ENCODE results near the gene PATJ.

PATJ gene

DNA sequence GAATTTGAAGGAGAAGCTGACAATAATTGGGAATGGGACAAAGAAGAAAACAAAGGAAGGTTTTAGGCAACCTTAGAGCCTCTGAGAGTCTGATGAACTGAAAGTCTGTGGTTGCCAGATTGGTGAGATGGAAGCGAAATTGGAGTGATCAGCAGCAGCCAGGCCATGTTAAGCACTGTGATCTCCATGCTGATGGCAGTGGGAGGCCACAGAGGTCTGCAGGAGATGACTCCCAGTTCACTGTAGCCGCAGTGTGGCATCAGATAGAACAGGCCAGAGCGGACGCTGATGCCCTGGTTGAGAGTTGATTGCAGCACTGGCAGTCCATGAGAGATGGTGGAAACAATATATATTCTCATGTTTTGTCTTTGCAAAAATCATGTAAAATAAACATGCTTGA, 314.9 kb downstream of the PATJ start:
- DNase-seq = no peak

DNA sequence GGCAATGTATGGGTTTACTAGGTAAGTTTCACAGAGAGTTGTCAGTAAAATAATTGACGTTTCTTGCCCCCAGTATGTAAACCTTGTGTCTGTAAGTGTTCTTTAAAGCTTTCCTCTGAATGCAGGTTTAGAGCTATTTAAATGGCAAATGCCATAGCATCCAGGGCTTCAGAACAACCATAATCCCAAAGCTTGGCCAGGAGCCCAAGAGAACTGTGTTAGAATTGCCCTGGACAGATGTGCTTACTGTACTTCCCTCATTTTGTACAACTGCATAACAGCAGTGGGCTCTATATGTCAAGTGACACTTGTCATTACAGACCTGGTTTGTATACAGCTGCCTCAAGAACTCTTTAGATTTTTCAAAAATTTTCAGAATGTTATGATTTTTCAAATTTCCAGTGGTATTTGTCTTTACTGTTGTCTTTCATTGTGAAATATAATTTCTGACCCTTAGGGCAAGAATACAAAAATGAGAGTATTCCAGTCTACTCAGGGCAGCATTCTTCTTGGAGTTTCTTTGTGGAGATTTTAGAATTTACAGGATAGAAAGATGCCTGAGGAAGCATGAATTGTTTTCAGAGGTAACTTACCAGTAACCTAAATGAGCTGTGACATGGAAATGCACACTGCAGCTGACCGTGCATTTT, 315.5 kb downstream of the PATJ start:
- DNase-seq = no peak

DNA sequence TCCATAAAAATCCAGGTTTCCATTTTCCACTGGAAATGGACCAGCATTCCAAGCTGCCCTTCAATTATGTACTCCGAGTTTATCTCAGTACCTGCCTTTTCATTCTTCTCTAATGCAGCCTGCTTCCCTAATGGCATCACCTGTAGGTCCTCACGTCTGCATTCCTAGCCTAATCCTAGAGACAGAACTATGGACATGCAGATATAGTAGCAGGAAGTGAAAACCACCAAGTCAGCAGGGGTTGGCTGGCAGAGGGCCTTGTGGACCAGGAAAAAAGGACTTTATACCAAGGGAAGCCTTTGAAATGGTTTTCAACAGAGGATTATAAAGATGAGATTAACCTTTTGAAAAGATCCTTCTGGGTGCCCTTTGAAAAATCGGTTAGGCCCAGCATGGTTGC, 316.7 kb downstream of the PATJ start:
- DNase-seq = no peak

DNA sequence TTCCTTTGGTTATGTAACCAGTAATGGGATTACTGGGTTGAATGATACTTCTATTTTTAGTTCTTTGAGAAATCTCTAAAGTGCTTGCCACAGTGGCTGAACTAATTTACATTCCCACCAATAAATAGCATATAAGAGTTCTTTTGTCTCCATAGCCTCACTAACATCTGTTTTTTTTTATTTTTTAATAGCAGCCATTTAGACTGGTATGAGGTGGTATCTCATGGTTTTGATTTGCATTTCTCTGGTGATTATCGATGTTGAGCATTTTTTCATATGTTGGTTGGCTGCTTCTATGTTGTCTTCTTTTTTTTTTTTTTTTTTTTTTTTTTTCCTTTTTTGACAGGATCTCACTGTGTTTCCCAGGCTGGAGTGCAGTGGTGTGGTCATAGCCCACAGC, 319.8 kb downstream of the PATJ start:
- DNase-seq = no peak

DNA sequence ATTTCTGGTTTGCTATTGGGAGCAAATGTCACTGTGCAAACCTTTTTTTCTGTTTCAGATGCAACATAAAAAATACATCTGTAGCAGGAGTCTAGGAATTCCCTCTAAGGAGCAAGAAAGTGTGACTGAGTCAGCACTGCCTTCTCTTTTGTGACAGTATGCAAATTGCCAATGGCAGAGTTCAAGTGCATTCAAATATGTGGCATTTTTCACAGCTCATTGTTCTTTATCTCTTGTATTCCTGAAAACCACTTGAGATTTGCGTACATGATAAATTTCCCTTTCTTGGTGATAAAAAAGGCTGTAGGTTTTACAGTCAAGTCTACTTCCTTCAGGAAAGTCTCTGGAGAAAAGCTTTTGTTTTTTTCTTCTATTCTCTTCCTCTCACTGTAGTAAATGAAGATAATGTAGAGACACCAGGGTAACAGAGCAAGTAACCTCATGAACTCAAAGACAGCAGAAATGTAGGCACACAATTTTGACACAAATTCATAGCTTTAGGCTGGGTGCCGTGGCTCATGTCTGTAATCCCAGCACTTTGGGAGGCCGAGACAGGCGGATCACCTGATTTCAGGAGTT, 322.6 kb downstream of the PATJ start:
- DNase-seq = no peak

DNA sequence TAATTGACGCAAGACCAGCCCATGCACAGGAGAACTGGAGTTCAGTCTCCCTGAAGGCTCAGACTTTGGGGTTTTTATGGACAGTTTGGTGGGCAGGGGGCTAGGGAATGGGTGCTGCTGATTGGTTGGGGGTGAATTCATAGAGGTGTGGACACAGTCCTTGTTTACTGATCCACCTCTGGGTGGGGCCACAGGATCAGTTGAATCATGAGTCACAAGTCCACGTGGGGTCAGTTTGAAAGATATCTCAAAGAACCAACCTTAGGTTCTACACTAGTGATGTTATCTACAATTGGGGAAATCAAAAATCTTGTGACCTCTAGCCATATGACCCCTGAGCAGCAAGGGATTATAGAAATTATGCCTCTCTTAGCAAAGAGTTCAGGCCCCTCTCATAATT, 324.4 kb downstream of the PATJ start:
- no peak for DNase-seq

DNA sequence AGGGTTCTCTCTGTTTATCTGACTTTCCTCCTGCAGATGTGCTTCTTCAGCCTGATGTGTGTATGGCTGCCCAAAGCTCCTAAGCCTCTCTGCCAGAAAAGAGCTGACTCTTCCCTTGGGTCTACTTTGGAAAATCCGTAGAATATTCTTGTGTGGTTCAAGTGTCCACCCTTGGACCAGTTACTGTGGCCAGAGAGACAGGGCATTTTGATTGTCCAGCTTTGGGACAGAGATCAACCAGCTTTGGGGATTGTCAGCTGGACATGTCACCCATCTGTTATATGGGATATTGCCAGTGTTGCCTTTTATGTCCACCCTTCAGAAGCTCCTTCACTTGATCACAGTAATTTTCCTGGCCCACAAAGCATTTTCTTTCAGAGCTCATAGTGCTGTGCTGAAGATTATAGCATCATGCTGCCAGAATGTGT, 326.1 kb downstream of the PATJ start:
- no peak for DNase-seq

DNA sequence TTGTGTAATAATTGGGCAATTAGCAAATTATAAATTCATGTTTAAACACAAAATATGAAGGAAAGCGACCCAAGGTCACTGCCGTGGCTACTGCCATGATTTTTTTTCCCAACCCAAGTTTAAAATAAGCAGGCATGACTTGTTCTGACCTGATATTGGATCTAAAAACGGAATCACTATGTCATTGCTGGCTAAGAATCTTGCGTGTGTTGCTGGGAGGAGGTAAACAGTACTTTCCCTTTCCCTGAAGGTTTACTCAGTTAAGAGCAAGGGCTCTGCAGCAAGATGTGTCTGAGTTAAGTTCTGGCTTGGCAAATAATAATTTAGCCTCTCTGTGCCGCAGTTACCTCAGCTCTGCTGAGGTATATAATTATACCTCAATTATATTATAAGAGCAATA, 326.7 kb downstream of the PATJ start:
- no peak for DNase-seq

DNA sequence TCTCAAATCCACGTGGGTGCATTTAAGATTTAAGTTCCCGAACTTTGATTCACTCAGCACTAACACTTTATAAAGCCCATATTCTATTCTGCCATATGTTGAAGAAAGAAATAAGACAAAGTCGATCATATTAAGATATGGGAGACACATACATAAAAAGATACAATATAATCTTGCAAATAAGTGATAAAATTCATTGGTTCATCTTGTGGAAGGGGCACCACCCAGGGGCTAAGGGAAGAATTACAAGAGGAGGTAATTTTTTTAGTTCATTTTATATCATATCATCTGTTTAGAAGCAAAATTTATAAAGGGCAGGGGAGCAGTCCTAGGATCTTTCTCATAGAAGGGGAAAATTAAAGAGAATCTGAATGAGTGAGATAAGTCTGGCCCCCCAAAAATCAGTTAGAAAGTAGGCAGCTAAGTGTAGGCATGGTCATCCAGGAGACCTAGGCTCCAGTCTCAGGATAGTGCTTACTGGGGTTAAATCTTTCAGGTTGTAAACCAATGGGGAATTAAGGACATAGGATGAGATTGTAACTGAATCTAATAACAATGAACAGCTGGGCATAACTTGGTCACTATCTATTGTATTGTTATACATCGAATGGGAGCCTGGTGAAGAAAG, 328.2 kb downstream of the PATJ start:
- no peak for DNase-seq

DNA sequence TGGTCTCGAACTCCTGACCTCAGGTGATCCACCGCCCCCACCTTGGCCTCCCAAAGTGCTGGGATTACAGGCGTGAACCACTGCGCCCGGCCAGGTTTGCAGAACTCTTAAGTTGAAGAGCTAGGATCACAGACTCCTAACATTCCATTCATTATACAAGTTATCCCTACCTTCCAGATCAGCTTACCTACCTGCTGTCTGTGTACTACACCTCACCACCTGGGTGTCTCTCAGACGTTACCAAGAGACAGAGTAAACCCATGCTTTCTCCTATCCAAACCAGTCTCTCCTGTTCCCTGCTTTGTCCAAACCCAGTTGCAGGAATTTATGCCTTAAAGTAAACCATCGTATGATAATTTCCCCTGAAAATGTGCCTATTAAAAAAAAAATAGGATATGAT, 329.4 kb downstream of the PATJ start:
- no peak for DNase-seq

DNA sequence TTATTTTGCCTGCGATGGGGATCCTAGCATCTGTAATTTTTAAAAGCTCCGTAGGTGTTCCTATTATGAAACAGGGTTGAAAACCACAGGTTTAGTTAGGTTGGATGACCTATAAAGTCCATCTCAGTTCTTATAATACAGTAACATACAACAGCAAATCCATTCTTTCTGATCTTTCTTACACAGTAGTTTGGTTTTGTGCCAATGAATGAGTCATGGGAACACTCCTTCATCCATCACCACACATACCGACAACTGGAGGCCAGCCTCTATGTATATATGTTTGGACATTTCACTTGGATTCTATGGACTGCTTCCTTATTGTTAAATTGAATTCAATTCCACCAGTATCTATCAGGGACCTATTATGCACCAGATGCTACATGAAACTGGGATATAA, 334.0 kb downstream of the PATJ start:
- no peak for DNase-seq

DNA sequence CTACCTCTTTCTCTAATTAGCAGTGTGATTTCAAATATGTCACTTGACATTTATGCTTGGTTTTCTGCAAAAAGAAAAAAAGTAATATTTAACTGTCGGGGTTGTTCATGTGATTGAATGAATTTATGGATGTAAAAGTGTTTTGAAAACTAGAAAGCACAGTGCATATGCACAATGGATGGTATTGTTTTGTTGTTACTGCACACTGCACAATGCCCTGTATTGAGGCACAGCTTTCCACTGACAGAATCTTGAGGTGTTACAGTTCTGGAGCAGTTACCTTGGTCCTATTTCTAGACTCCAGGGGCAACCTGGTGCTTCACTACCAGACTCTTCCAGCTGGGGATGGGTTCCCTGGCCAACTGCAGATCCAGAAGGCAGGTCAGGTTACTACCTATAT, 335.5 kb downstream of the PATJ start:
- no peak for DNase-seq

DNA sequence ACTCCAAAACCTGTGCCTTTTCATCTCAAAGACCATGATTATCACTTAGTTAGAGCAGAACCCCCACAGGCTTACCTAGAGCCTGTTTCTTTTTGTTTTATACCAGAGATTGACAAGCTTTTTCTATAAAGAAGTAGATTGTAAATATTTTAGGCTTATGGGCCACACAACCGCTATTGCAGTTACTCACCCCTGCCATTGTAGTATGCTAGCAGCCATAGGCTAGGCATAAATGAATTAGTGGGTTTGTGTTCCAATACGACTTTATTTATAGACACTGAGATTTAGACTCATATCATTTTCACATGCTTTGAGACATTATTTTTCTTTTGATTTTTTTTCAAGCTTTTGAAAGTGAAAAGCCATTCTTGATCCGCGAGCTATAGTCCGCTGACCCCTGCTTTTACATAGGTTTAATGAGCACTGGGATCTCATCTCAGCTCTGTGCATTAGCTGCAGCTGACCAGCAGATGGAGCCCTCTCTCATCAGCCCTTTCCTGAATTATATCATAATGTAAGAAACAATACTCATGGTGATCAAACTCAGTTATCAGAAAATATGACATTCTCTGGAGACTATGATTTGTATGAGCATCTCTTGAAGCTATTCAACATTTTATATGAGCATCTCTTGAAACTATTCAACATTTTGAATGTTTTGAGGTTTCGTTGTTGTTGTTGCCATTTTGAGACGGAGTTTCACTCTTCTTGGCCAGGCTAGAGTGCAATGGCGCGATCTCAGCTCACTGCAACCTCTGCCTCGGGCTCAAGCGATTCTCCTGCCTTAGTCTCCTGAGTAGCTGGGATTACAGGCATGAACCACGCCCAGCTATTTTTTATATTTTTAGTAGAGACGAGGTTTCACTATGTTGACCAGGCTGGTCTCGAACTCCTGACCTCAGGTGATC, 340.4 kb downstream of the PATJ start:
- DNase-seq = no peak

DNA sequence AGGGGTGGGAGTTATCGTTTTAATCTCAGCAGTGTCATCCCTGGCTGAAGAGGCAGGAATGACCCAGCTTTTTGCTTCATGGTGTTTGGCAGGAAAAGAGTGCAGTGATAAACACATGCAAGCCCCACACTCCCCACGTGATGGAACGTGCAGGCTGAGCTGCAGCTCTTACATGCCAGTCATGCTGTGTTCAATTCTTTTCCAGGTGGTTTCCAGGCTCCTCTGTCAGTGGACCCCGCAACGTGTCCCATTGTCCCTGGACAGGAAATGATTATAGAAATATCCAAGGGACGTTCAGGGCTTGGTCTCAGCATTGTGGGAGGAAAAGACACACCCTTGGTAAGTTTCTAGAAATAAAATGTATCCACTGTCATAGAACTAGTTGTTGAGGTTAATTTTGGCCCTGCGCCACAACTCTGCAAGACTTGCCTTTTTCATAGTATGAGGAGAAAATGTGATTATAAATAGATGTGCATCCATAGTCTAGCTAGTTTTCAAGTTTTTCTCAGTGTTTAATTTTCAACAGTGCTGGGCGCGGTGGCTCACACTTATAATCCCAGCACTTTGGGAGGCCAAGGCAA, 342.1 kb downstream of the PATJ start:
- DNase-seq = no peak

DNA sequence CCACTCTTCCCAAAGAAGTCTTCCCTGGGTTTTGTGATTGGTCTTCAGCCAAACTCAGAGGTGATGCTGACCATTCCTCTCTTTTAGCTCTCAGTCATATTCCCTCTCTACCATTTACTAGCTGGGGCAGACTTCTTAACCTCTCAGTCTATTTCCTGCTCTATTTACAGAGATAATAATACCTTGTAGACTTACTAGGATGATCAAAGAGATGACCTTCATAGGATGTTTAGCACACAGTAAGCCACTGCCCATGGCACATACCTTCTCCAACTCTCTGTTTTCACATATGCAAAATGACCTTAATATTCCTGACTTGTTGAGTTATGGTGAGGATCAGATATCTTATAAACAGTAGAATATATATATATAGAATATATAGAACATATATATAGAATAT, 346.2 kb downstream of the PATJ start:
- no peak for DNase-seq

DNA sequence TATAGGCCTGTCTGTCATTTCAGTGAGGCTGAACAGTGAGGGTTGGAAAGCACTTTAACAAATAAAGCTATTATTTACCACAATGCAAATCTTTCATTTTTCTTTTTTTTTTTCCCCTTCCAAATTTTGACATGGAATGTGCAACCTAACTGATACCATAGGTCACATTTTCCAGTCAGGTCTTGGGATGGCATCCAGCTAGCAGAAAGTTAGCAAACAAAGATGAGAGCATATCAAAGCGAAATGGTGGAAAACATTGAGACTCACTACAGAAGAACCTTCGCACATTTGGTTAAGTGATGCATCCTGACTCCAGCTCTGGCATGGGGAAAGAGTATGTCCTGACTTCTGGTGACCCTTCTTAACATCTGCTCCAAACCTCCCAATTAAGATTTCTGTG, 347.3 kb downstream of the PATJ start:
- DNase-seq = no peak

DNA sequence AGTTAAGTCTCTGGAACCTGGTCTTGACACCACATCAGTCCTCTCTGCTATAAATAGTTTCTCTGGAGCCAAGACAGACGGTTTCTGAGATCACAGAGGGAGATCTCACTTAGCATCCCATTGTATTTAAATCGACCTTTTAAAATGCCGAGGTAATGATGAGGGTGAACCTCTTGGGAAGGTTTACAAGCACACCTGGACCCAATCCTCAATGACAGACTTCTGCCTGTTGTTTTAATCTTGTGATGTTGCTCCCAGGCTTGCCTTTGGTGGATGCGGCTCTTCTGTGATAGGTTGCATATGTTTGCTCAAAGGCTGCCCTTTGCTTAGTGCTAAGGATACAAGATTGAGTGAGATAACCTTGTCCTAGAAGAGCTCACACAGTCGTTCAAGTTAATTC, 347.7 kb downstream of the PATJ start:
- DNase-seq = no peak

DNA sequence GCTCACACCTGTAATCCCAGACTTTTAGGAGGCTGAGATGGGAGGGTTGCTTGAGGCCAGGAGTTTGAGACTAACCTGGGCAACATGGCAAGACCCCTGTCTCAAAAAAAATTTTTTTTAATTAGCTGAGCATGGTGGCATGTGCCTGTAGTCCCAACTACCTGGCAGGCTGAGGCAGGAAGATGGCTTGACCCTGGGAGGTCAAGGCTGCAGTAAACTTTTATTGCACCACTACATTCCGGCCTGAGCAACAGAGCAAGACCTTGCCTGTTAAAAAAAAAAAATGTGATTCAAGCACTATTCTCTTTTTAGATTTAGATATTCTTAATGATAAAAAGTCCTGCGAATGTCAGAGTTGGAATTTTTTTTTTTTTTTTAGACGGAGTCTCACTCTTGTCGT, 349.8 kb downstream of the PATJ start:
- no peak for DNase-seq

DNA sequence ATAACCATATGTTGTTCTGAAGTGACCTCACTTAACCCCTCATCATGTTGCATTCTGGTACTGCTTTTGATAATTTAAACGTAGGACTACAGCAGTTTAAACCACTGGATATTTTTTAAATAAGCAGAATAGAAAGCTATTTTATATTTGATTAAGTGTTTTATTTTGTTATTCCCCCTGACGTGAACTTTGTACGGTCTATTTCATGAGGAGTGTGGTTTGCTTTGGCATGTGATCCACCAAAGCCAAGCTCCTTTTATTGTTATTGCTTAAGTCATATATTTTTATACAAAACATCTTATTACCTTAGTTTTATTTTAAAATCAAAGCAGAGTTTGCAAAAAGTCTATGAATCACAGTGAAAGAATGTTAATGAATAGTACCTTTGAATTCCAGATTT, 351.0 kb downstream of the PATJ start:
- no peak for DNase-seq

DNA sequence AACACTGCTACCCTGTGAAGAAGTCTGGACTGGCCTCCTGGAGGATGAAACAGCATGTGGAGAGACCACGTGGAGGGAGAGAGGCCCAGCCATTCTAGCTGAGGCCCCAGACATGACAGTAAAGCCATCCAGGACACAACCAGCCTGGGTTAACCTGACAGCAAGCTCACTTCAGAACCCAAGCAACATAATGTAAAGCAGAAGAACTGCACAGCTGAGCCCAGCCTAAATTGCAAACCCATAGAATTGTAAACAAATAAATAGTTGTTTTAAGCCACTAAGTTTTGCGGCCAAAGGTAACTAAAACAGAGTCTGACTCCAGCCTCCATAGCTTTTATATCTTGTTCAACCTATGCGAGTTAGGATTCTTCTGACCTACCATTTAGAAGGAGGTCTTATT, 355.2 kb downstream of the PATJ start:
- no peak for DNase-seq

DNA sequence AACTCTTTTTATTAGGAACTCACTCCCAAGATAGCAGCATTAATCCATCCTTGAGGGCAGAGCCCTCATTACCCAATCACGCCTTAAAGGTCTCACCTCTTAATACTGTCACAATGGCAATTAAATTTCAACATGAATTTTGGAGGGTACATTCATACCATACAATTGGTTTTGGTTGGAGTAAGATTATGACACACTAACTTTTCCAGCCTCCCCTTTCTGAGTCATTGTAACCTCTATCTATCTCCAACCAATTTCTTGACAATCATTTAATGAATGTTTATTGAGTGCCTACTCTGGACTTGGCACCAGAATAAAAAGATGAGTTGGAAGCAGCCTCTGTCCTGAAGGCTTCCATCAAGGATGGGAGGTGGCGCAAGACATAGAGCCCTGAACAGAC, 358.2 kb downstream of the PATJ start:
- DNase-seq = no peak

DNA sequence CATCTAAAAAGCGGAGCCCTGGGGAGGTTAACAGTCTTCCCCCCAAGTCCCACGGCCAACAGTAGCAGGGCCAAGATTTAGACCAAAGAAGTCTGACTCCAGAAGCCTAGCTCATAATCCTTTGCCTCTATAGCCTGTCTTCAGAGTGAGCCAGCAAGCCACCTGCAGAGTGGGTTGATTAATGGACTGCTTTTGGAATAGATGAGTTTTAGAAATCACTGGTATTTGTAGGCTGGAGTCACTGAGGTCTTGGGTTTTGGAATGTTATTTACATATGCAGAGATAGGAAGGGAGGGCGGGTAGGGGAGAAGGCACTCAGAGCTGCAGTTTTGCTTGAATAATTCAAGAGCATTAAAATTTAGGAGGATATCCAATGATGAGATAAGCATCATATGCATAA, 361.6 kb downstream of the PATJ start:
- DNase-seq = no peak

DNA sequence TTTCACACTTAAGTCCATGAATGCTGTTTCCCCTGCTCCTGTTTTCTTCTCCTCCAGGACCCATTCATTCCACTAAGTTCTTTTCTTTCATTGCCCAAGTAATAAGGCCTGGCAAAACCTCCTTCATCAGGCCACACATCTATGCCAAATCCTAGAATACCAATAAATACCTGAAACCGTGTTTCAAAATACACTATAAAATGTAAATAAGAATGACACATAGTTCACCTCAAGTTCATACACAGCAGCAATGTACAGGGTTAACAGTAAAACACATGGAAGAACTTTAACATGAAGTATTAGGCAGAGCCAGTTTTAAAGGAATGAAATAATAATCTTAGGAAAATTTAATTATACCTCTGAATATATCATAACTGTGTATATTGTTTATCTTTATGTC, 365.6 kb downstream of the PATJ start:
- no peak for DNase-seq
